Stimulated activated CD4-positive, alpha-beta T cell treated with anti-CD3 and anti-CD28 coated beads, Interleukin-4, amount 100 ng/mL, for 4 hours (primary cell): ENCODE measurements around the gene PATJ.
"Not testable (repeated sequence)": the region's sequence is repeated elsewhere in the genome, so short reads cannot be mapped to it uniquely, and the experiment has no call there.

Experiments used
- DNase-seq, 2 experiments: peaks; one replicate each; pipeline ENCODE4 v3.0.0-alpha.2; 2020

PATJ gene

DNA sequence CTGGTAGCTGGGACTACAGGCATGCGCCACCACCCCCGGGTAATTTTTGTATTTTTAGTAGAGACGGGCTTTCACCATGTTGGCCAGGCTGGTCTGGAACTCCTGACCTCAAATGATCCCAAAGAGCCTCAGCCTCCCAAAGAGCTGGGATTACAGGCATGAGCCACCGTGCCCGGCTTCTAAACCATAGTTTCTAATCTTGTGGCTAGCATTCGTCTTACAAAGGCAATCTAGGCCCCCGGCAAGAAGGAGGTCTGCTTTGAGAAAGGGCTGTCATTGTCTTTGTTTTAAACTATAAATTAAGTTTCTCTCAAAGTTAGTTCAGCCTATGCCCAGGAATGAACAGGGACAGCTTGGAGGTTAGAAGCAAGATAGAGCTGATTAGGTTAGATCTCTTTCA is 442.1 kb downstream of the PATJ start:
- DNase-seq = no peak

GRCh38 chr1:62185233-62185632 is 443.0 kb downstream of the PATJ start:
- DNase-seq = not testable (repeated sequence)

- DNase-seq = no peak
Measured at GRCh38 chr1:62185677-62186076, 443.4 kb downstream of the PATJ start.

DNA sequence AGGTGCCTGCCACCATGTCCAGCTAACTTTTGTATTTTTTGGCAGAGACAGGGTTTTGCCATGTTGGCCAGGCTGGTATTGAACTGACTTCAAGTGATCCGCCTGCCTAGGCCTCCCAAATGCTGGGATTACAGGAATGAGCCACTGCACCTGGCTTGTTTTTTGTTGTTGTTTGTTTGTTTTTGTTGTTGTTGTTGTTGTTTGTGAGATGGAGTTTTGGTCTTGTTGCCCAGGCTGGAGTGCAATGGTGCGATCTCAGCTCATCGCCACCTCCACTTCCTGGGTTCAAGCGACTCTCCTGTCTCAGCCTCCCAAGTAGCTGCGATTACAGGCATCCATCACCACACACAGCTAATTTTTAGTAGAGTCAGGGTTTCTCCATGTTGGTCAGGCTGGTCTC is 445.3 kb downstream of the PATJ start:
- no peak for DNase-seq

- DNase-seq = no peak
Measured at GRCh38 chr1:62188111-62188510, 445.8 kb downstream of the PATJ start.

GRCh38 chr1:62194651-62195544 is 452.6 kb downstream of the PATJ start, which contains the start of gene L1TD1:
Gene L1TD1, plus strand, starts transcription at chr1:62194849. Its CDS starts 11,780 bp downstream, at chr1:62206629.
- no peak for DNase-seq

GRCh38 chr1:62196086-62196690 is 453.9 kb downstream of the PATJ start:
- no peak for DNase-seq

GRCh38 chr1:62198069-62198780 is 455.9 kb downstream of the PATJ start:
- DNase-seq = no peak

DNA sequence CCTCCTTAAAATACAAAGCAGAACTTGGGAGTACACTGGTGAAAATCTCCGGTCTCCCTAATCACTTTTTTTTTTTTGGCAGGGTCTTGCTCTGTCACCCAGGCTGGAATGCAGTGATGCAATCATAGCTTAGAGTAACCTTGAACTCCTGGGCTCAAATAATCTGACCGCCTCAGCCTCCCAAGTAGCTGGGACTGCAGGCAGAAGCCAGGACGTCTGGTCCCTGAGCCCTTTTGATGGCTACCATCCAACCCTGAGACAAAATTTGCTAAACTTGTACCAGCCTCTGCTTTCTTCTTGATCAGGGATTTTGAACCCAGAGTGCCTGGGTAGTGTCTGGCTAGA is 456.5 kb downstream of the PATJ start:
- no peak for DNase-seq

DNA sequence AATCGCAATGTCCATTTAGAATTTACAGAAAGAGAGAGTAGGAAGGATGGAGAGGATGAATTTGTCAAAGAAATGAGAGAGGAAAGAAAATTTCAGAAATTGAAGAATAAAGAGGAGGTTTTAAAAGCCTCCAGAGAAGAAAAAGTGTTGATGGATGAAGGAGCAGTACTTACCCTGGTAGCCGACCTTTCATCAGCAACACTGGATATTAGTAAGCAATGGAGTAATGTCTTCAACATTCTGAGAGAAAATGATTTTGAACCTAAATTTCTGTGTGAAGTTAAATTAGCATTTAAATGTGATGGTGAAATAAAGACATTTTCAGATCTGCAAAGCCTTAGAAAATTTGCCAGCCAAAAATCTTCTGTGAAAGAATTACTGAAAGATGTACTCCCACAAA is 464.9 kb downstream of the PATJ start:
- DNase-seq = no peak

DNA sequence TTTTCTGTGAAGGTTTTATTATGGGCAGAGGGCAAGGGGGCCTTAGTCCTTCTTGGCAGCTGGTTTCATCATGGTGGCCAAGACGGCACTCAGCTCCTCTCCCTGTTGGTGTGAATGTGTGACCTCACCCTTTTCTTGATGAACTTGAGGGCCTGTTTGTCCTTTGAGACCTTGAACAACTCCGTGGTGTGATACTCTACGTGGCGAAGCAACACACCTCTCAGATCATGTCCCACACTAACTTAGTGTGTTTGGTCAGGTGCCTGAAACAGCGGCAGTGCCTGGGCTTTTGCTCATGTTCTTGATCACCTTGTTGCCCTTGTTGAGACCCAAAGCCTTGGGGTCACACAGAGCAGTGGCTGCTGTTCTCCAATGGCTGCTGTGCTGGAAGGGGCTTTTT is 465.8 kb downstream of the PATJ start:
- no peak for DNase-seq

DNA sequence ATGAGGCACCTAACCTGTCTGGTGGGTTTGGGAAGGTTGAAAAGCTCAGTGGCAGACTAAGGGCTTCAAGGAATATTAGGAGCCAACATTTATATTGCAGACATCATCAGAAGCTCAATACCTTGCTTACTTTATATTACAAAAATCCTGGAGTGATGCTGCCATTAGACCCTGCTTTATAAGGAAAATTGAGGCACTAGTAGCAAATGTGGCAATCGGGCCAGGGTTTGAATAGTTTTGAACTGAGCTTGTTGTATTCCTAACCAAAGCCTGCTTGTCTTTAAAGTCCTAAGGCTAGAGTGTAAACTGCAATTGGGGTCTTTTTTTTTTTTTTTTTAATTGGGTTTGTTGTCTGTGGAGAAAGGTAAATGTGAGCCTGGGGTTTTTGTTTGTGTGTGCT is 466.7 kb downstream of the PATJ start:
- DNase-seq = no peak

DNA sequence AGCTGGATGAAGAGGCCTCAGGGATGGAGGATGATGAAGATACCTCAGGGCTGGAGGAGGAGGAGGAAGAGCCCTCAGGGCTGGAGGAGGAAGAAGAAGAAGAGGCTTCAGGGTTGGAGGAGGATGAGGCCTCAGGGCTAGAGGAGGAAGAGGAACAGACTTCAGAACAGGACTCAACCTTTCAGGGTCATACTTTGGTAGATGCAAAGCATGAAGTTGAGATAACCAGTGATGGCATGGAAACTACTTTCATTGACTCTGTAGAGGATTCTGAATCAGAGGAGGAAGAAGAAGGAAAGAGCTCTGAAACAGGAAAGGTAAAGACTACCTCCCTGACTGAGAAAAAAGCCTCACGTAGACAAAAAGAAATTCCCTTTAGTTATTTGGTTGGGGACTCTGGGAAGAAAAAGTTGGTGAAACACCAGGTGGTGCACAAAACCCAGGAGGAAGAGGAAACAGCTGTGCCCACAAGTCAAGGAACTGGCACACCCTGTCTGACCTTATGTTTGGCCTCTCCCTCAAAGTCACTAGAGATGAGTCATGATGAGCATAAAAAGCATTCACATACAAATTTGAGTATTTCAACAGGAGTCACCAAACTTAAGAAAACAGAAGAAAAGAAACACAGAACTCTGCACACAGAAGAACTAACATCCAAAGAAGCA is 467.8 kb downstream of the PATJ start:
- DNase-seq = no peak

DNA sequence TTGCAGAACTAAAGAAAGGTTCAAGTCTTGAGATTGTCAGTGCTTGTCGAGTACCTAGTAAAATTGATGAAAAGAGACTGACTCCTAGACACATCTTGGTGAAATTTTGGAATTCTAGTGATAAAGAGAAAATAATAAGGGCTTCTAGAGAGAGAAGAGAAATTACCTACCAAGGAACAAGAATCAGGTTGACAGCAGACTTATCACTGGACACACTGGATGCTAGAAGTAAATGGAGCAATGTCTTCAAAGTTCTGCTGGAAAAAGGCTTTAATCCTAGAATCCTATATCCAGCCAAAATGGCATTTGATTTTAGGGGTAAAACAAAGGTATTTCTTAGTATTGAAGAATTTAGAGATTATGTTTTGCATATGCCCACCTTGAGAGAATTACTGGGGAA is 468.7 kb downstream of the PATJ start:
- DNase-seq = no peak

DNA sequence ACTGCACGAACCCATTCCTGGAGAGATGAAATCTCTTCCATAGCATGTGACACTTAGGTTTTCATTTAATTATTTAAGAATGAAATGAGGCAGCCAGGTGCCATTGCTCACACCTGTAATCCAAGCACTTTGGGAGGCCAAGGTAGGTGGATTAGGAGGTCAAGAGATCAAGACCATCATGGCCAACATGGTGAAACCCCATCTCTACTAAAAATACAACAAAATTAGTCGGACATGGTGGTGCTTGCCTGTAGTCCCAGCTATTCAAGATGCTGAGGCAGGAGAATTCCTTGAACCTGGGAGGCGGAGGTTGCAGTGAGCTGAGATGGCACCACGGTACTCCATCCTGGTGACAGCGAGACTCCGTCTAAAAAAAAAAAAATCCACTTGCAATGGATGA is 470.1 kb downstream of the PATJ start:
- no peak for DNase-seq

DNA sequence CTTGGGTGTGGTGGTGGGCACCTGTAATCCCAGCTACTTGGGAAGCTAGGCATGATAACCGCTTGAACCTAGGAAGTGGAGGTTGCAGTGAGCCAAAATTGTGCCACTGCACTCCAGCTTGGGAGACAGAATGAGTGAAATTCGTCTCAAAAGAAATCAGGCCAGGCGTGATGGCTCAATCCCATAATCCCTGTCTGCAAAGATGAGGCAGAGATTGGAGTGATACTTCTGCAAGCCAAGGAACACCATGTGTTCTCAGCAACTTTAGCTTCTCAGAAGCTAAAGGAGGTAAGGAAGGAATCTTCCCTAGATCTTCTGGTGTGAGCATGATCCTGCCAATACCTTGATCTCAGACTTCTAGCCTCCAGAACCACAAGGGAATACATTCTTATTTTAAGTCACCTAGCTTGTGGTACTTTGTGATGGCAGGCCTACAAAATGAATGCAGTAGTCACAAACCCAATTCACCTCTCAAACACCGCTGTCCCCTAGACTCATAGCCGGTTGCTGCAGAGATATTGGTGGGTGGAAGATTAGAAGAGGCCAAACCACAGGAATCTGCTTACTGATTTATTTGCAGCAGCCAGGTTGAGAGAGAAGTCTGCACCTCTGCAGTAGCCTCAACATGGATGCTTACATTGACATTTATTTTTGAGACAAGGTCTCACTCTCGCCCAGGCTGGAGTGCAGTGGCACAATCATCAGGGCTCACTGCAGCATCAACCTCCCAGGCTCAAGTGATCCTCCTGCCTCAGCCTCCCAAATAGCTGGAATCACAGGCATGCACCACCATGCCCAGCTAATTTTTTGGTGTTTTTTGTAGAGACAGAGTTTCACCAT is 471.0 kb downstream of the PATJ start:
- no peak for DNase-seq

DNA sequence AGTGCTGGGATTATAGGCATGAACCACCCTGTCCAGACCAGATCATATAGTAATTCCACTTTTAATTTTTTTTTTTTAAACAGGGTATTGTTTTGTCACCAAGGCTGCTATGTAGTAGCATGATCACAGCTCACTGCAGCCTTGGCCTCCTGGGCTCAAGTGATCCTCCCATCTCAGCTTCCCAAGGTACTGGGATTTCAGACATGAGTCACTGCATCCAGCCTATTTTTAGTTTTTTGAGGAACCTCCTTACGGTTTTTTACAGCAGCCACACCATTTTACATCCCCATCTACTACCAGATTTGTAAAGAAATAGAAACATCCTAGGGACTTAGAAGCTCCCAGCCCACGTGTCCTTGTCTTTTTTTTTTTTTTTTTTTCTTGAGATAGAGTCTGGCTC is 476.3 kb downstream of the PATJ start:
- no peak for DNase-seq

DNA sequence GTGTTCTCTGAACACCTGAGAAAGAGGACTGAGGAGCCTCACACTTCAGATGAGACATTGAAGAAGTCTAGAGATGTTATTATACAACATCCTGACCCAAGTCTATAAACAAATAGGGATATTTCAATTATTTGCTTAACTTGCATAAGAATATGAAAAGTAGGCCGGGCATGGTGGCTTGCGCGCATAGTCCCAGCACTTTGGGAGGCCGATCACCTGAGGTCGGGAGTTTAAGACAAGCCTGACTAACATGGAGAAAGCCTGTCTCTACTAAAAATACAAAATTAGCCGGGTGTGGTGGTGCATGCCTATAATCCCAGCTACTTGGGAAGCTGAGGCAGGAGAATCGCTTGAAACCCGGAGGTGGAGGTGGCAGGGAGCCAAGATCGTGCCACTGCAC is 478.2 kb downstream of the PATJ start:
- DNase-seq = not testable (repeated sequence)

DNA sequence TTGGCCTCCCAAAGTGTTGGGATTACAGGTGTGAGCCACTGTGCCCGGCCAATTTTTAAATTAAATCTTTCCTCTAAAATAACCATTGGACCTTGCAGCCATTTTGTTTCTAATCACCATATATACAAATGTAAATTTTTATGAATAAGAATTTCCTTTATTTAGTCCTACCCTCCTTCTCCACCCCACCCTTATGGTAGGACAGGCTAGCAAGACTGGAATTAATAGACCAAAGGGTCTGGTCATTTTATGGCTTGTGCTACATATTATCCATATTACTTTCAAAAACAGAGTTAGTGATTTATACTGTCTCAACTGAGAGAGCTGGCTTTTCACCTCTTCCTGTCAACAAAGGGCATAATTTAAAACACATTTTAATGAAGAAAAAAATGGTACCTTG is 478.9 kb downstream of the PATJ start:
- no peak for DNase-seq

DNA sequence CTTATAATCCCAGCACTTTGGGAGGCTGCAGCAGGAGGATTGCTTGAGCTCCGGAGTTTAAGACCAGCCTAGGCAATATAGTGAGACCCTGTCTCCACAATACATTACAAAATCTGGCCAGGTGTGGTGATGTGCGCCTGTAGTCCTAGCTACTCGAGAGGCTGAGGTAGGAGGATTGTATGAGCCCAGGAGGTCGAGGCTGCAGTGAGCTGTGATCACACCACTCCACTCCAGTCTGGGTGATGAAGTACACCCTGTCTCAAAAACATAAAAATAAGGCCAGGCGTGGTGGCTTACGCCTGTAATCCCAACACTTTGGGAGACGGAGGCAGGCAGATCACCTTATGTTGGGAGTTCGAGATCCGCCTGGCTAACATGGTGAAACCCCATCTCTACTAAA is 480.0 kb downstream of the PATJ start:
- DNase-seq = no peak

GRCh38 chr1:62224182-62224581 is 481.9 kb downstream of the PATJ start:
- no peak for DNase-seq

- DNase-seq = no peak
Measured at GRCh38 chr1:62227496-62227895, 485.2 kb downstream of the PATJ start.
